HG02943 (cell line): ENCODE data around the gene BCL11B.
"Not testable (repeated sequence)": the region's sequence is repeated elsewhere in the genome, so short reads cannot be mapped to it uniquely, and the experiment has no call there.

ENCODE experiments used
- ATAC-seq: cut with Tn5 transposase; IDR thresholded peaks from one replicate; pipeline ENCODE4 v1.9.1; 2021; ENCODE audit warnings: mild to moderate bottlenecking, low read depth, moderate library complexity; ENCODE audit not compliant: unreplicated experiment

BCL11B gene

DNA sequence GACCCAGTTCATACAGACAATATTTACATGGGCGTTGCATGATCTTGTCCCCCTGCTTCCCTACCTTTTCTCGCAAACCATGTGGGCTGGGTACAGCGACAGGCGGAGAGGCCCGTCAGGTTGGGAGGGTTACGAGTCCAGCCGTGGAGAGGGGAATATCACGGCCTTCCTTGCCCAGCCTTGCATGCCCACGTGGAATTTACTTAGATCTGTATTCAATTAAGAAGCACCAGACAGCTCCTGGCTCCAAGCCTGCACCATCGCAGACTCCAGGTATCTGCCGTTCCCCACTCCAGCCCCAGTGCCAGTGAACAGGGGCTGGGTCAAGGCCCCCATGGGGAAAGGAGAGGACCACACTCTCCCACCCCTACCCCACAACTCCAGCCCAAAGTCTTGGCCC lies 29.8 kb downstream of the BCL11B start:
- no peak for ATAC-seq

DNA sequence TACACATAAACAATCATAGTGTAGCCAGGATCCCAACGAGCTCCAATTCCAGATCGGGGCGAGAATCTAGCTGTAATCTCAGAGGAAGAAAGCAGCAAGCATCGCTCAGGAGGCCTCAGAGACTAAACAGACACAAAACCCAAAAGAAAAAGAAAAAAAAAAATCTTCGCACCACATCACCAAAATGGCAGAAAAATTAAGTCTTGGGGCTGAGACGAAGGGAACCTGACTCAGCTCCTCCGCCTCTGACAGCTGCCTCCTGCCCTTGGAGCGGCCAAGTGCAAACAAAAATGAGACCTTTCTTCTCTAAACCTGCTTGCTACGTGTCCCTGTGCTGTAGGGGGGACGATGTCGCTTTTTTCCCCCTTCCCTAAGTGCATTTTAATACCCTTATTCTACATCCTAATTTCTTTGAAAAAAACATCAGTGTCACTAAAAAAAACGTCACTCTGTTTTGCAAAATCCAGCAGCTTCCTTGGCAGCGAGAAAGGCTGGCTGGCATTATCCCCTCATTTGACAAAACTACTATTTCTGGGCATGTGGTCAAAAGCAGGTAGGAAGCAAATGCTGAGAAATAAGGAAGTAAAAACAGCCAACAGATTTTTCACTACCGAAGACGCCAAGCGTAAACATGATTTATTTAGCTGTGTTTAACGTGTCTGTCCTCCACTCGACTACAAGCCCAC lies 30.5 kb downstream of the BCL11B start:
- no peak for ATAC-seq

DNA sequence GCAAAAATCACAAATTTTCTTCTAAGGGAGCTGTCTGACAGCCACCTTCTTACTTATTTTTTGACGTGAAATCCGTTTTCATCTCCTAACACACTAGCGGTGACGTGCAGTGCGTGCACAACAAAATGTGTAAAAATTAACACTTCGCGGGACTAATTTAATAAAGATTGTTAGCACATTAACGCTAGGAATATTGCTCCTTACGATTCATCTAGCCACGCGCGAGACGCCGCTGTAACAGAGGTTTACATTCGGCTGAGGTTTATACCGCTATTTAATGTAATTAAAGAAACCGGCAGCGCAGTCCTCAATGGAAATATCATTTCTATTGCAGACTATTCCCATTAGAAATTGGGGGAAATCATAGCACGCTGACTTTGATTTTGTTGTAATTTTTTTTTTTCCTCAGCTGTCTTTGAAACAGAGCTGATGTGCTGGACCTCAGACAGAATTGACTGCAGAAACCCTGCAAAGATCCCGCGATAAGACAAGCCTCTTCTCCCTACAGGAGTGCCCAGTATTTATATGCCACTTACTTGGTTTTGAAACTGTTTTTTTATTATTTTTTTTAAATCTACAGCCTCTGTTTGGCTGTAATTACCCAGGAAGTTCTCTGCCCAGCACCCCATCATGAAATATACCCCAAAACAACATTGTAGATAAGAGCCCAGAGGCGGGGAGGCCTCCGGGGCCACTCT lies 31.2 kb downstream of the BCL11B start:
- no peak for ATAC-seq

DNA sequence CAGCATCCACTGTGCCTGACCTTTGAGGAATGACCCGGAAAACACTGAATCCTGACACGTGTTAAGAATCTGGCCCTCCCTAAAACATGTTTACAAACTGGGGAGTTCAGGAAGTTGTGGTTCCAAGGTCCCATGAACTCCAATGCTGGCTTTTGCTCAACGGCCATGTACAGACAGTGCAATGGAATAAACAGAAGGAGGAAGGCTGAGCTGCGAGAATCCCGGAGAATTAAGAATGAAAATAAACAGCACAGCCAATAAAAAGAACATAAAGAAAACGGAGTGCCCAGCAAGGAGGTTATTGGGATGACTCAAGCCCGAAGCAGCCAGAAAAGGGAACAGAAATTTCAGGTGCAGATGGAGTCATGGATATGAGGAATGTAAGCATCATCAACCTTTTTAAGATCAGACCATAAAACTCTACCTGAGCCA lies 32.3 kb downstream of the BCL11B start:
- ATAC-seq: no peak

DNA sequence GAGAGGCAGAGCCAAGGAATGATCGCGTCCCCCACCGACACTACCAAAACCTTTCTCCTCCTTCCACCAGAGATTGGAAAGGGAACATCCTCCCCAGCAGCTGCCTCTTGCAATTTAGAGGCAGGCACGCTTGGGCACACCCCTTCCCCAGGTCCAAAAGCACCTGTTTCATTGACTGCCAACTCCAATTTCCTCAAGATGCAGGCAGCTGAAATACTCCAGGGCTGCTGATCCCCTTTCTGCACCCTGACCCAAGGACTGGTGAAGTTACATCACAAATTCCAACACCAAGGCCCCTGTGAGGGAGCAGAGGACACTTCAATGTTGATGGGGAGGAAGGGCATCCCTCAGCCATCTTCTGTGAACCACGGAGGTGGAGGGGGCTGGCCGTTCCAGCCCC lies 33.8 kb downstream of the BCL11B start:
- no peak for ATAC-seq

DNA sequence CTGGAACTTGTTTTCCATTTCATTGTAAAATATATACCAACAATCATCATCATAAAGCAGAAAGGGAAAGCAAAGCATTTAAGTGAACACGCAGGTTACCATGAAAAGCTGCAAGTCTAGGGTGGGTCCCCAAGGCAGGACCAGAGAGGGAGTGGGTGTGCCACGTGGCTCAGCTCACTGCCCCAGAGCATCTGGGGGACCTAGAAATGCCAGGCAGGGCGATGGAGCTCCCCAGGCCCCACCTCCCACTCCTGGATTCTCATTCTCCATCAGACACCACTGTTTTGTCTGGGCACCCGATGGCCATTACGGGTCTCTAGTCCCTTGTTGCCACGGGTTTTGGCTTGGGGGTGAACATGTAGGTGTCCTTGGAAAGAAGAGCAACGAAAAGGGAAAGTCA lies 34.7 kb downstream of the BCL11B start:
- ATAC-seq: no peak

DNA sequence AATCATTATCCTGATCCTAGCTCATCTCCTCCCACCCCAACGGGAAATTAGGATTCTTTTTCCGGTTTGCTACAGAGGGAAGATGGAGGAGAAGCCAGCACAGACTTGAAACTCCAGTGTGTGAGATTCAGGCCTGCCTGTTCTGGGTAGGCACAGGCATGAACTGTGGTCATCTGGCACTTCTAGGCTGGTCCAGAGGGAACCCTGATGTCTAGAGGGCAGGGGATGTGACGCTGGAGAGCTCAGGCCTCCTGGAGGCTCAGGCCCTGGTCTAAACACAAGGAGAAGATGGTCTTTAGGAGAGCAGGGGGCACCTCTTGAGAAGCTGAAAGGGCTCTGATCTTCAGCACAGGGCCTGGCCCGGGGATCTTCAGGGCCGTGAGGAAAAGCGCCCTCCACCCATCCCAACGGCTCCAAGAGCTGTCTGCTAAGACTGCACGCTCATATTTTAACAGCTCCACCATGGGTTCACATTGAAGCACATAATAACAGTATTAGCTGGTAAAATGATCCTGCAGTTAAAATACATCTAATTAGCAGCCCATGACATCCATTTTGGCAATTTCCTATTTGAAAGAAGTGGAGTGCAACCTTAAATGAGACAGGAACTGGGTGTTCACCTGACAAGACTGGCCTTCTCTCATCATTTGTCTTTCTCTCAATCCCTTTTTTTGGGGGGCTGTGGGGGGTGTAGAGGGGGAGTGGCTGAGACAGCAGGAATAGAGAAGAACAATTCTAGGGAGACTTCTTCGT lies 35.4 kb downstream of the BCL11B start:
- ATAC-seq: no peak

DNA sequence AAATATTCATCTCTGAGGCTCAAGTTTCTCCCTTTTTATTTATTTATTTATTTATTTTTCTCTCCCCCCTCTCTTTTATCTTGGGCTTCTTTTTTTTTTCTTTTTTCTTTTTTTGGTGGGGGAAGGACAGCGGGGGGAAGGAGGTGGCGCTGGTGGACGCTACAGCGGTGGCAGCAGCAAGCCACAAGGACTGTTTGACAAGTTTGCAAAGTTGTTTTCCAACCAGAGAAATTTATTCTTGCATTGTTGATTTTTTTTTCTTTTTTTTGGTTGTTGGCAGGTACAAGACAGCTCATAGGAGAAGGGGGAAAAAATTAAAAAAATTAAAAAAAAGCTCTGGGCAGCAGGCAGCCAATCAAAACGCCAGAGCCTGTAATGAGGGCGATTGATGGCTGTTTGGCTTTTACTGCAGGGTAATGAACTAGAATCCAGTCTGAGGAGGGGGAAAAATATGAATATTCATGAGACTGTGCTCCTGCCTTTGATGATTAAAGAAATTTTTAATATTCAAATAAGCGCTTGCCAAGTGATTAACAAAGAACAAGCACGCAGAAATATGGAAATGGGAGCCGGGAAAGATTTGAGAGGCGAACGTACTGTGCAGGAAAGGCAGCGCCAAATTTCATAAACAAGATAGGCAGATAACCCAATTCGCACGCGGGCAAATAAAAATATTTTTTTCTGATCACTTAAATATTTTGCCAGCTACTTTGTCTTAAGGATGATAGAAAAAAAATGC lies 36.2 kb downstream of the BCL11B start:
- ATAC-seq: no peak

DNA sequence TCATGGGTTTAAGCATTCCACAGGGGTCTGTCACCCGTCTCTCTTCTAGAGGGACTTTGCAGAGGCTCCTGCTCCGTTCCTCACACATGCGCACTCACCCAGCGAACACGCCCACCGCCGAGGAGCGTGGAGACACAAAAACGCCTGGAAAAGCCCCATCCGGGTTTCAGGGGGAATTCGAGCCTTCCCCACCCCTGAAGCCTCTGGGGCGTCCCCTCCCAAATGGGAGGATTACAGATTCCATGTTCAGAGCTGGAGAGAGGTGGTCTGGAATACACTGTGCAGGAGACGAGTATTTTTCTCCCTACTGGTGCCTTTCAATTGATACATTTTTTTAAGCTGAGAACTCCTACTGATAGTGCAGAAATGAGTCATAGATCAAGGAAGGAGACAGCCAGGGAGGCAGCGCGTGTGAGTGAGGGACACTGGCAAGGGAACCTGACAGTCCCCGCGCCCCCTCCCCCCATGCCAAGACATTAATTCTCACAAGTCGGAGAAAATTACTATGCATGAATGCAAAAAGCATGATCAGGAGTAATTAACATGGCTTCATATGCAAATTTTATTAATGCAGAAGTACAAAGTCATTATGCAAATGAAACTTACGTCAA lies 36.9 kb downstream of the BCL11B start:
- ATAC-seq: no peak

DNA sequence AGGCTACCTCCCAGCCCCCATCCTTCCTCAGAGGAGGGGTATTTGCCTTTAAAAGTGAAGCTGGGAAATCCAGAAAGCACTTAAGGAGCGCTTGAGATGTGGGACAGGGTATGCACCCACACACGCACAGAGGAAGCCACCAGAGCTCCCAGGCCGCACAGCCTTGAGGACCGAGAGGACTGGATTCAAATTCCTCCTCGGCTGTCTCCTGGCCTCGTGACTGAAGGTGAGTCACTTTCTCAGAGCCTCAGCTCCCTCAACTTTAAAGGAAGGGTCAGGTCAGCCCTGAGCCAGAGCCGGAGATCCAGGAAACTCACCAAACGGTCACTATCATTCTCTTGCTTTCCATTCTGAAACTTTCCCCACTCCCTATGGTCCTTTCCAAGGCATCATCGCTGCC lies 37.6 kb downstream of the BCL11B start:
- no peak for ATAC-seq

DNA sequence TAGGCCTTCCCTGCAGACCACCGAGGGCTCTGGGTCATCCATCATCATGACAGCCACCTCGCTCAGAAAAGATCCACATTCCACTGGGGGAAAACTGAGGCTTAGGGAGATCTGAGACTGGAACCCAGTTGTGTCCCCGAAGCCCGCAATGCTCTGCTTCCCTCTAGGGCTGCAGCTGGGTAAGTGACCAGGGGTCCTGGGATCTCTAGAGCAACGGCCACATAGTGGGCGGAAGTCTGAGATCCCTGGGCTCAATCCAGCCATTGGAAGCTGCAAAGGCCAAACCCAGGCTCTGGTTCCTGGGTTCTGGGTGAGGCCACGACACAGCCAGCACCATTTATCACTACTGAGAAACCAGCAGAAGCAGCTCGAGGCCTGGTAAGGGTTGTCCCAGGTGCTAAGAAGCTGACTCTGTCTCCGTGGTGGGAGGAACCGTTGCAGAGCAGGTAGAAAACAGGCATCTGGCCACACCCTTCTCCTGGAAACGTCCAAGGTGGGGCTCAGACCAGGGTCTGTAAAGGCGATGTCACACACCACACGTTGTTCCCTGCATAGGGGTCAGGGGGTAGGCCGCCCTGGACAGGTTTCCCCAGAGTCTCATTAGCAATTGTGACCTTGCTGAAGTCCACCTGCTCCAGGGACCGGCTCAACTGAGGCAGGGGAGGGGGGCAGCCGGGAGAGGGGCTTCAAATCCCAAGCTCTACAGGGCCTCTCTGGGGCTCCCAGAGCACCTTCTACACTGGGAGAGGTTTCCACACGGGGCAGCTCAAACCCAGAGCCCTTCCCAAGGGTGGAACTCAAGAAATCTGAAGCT lies 38.6 kb downstream of the BCL11B start:
- no peak for ATAC-seq

DNA sequence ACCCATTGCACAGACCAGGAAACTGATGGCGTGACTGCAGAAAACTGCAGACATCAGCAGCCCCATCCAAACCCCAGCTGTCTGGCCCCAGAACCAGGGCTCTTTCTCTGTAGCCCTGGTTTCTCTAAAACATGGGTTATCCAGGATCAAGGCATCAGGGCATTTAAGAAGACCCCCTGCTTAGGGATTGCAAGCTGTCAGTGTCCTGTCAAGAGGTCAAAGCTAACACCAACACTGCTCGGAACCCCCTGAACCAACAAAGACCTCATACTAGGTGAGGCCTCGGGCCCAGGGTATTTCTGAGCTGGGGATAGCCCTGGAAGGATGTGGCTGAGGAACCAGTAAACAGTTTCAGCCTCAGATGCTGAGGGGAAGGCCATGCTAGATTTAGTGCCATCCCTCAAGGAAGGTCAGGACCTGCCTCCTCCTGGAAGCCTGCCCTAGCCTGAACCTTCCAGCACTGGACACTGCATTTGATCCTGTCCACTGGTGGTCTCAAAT lies 39.2 kb downstream of the BCL11B start:
- ATAC-seq: no peak

DNA sequence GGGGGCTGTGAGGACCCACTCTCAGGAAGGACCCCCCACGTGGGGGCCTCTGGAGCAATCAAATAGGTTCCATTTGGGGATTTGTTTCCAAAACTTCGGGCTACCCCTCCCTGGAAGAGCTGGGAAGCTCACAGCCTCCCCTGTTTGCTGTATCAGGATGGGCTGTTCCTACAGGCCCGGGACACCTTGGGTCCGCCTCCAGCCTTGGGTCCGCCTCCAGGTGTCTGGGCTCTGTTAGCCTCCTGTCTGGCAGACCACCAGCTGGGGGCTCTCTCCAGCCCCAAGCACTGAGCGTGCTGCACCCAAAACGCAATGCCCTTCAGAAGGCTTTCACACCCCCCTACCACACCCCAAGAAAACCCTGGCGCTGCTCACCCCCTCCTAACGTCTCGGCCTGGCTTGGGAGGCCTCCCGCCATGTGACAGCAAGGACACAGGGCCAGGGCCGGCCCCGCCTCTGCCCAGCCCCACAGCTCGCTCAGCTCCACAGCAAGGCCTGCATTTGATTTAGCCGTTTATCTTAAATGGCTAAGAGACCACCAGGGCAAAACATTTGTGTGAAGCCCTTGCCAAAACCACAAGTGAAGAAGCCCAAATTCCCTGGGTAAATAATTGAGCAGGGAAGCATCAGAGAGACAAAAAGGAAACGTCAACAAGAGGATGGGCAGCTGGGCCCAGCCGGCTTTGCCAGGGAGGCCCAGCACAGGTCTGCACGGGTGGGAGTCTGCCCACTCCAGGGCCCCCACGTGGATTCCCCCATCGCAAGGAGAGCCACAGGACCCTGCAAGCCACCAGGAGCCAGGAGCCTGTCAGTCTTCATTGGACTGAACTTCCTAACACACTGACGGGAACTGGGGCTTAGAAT lies 39.9 kb downstream of the BCL11B start:
- ATAC-seq: no peak

DNA sequence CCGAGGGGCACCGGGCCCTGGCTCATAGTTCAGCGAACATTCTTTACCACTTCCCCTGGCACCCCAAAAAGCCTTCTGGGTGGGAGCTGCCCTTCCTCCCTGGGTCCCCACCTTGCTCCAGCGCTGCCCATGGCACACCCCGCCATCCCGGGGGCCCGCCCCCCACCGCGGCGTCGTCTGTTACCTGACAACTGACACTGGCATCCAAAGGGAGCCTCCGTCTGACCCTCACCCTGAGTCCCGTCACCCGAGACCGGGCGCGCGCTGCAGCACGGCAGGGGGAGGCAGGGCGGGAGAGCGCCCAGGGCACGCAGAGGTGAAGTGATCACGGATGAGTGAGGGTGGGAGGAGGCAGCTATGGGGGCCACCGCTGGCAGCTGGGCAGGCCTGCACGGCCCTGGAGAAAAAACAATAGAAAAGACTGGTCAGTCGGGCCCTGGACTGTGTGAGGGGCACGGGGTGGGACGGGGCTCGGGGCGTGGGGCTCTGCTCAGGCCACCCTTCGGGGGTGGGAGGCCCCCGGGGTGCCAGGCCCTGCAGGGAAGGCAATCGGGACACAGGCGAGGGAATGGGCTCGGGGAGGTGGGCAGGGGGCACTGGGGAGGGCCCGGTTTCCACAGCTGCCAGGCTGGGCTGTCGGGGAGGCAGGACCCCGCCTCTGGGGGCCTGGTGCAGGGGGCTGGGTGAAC lies 40.7 kb downstream of the BCL11B start:
- no peak for ATAC-seq

DNA sequence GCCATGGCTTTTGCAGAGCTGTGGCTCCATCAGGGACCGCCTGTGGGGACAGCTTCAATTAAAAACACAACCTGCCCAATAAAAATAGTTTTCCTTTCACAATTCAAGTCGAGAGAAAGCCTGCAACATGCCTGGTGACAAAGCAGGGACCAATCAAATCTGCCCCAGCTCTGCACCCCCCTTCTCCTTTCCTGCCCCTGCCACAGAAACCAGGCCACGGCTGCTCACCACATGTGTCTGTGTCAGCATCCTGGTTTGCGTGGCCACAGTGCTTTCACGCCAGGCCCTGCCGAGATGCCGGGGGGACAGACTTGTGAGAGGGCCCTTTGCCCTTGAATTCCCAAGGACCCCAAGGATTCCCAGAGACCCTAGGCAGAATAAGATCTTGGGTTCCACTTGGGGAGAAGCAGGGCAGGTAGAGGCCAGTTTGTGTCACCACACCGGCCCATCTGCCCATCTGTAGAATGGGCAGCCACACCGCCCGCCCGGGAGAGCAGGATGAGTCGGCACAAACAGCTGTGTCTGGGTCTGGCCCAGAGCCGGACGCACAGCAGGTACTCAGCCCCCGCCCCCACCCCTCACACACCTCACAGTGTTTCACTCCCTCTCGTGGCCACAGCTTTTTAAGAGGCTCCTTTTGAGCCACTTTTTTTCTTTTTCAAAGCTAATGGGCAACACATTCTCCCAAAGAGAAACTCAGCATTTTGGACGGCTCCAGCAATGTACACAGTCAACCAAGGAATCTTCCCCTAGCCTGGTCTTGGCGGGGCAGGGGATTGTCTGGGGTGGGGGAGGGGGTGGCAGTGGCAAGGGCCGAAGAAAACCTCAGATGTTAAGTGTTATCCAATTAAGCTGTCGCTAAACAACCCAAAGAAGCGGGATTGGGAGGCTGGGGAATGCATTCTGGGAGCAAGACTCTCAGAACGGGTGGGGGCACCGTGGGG lies 41.5 kb downstream of the BCL11B start:
- ATAC-seq: no peak

DNA sequence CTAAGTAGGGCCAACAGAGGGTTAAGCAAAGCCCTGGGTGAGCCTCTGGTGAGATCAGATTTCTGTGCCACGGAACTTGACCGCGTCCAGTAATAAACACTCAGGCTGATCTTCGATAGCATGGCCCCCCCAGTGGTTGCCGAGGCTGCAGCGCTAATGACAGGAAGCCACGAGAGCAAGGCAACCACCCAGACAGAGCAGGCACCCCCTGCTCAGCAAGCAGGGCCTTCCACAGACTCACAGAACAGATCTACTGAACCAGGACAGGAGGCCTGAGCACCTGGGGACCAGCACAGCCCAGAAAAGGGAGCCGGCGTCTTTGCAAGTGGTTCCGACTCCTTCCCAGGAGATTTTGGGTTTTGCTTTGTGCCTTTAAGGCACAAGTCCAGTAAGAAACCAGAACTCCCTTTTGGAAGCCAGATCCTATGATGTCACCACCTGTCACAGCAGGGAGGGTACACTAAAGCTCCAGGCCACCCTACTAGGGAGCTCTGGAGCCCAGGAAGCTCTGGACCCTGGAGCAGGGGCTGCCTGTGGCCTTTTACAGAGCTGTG lies 42.3 kb downstream of the BCL11B start:
- no peak for ATAC-seq

DNA sequence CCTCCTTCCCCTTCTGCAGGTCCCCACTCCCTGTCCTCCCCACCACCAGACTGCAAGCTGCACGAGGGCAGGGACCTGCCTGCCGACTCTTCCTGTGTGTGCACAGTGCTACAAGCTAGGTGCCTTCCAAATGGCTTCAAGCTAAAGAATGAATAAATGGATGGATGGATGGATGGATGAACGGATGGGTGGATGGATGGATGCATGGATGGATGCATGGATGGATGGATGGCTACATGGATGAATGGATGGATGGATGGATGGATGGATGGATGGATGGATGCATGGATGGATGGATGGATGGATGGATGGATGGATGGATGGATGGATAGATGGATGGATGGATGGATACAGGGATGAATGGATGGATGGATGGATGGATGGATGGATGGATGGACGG lies 43.2 kb downstream of the BCL11B start:
- not testable (repeated sequence) for ATAC-seq
